CD14-positive monocyte (primary cell): Measurements from ENCODE around the gene PRR5. TPM values are rescaled to one million over a fixed set of nuclear protein-coding genes. Genes with fewer than 3 reads are reported as not detected.
"Not testable (repeated sequence)": the region's sequence is repeated elsewhere in the genome, so short reads cannot be mapped to it uniquely, and the experiment has no call there.

Experiments used
- DNase-seq, 3 donors: peaks; one replicate each; pipeline ENCODE4 v3.0.0-alpha.2; 2011 to 2022
- H2AFZ ChIP-seq: 2 replicates; pipeline ENCODE4 v1.6.0; 2012; ENCODE audit warnings: mild to moderate bottlenecking, low read depth, low read length, inconsistent platforms; ENCODE audit not compliant: insufficient read depth, poor library complexity, severe bottlenecking
- H3K27ac ChIP-seq, 2 donors: 1 replicate in 1 of 2; 2 replicates in 1 of 2; pipeline ENCODE4 v1.5.1; 2012 to 2013; ENCODE audit warnings: low read length in 2 of 2, control low read depth in 1 of 2, inconsistent platforms in 1 of 2, low read depth in 1 of 2, mild to moderate bottlenecking in 1 of 2
- H3K27me3 ChIP-seq, 2 donors: one replicate each; pipeline versions ENCODE4 v1.6.0 to v1.6.1; 2011 to 2013; ENCODE audit warnings: low read length in 2 of 2; ENCODE audit not compliant: control insufficient read depth in 2 of 2, insufficient read depth in 2 of 2
- H3K36me3 ChIP-seq, 2 donors: replicated peaks in 1 of 2; 1 replicate in 1 of 2; 2 replicates in 1 of 2; pipeline versions ENCODE4 v1.5.1 to v1.6.1; 2012 to 2013; ENCODE audit warnings: low read length in 2 of 2, control low read depth in 1 of 2, inconsistent platforms in 1 of 2, mild to moderate bottlenecking in 1 of 2; ENCODE audit not compliant: insufficient read depth in 2 of 2, control insufficient read depth in 1 of 2
- H3K4me1 ChIP-seq, 2 donors: 1 replicate in 1 of 2; 2 replicates in 1 of 2; pipeline versions ENCODE4 v1.5.1 to v1.6.1; 2012 to 2013; ENCODE audit warnings: low read length in 2 of 2, control low read depth in 1 of 2, inconsistent platforms in 1 of 2, mild to moderate bottlenecking in 1 of 2, moderate library complexity in 1 of 2; ENCODE audit not compliant: insufficient read depth in 2 of 2, control insufficient read depth in 1 of 2
- H3K4me2 ChIP-seq: replicated peaks from 2 replicates; pipeline ENCODE3; 2012; ENCODE audit warnings: low read length, moderate library complexity, mild to moderate bottlenecking; ENCODE audit not compliant: poor library complexity, severe bottlenecking; ENCODE audit errors: extremely low read depth
- H3K4me3 ChIP-seq, 3 experiments: fragments of 200-600 bp in 1 of 3; sonication (generic) in 1 of 3; replicated peaks in 1 of 3; 1 replicate in 2 of 3; 2 replicates in 1 of 3; pipeline ENCODE4 v1.5.1; 2011 to 2013; ENCODE audit warnings: low read length in 3 of 3, mild to moderate bottlenecking in 3 of 3, control low read depth in 2 of 3, low read depth in 2 of 3, inconsistent platforms in 1 of 3, moderate library complexity in 1 of 3
- H3K79me2 ChIP-seq: 2 replicates; pipeline ENCODE4 v1.6.0; 2012; ENCODE audit warnings: mild to moderate bottlenecking, control low read depth, inconsistent platforms, low read length, moderate library complexity; ENCODE audit not compliant: insufficient read depth
- H3K9ac ChIP-seq: 2 replicates; pipeline ENCODE4 v1.6.0; 2017; ENCODE audit warnings: low read length, mild to moderate bottlenecking; ENCODE audit not compliant: insufficient read depth, poor library complexity, severe bottlenecking
- H3K9me3 ChIP-seq, 2 donors: replicated peaks in 1 of 2; 1 replicate in 1 of 2; 2 replicates in 1 of 2; pipeline versions ENCODE4 v1.5.1 to v1.6.1; 2012 to 2013; ENCODE audit warnings: low read length in 2 of 2, control low read depth in 1 of 2; ENCODE audit not compliant: control insufficient read depth in 1 of 2, insufficient read depth in 1 of 2
- H4K20me1 ChIP-seq: 2 replicates; pipeline ENCODE4 v1.6.0; 2012; ENCODE audit warnings: mild to moderate bottlenecking, low read length, control low read depth, moderate library complexity; ENCODE audit not compliant: insufficient read depth
- H3K27ac Mint-ChIP-seq, 7 donors: one replicate each; pipeline ENCODE4 v1.8.0; 2020; ENCODE audit warnings: mild to moderate bottlenecking in 7 of 7, mixed read lengths in 7 of 7, moderate library complexity in 6 of 7, inconsistent platforms in 2 of 7
- H3K27me3 Mint-ChIP-seq, 3 donors: one replicate each; pipeline ENCODE4 v1.8.0; 2021 to 2022; ENCODE audit warnings: low read depth in 3 of 3, mild to moderate bottlenecking in 3 of 3, mixed read lengths in 3 of 3, moderate library complexity in 3 of 3, inconsistent platforms in 1 of 3
- H3K36me3 Mint-ChIP-seq, 2 donors: one replicate each; pipeline ENCODE4 v1.8.0; 2020; ENCODE audit warnings: mixed read lengths in 2 of 2, inconsistent platforms in 1 of 2, mild to moderate bottlenecking in 1 of 2
- H3K4me1 Mint-ChIP-seq: one replicate; pipeline ENCODE4 v1.8.0; 2020; ENCODE audit warnings: mild to moderate bottlenecking, mixed read lengths
- H3K4me3 Mint-ChIP-seq, 2 donors: one replicate each; pipeline ENCODE4 v1.8.0; 2020; ENCODE audit warnings: mild to moderate bottlenecking in 2 of 2, mixed read lengths in 2 of 2, moderate library complexity in 1 of 2
- H3K9me3 Mint-ChIP-seq, 7 donors: one replicate each; pipeline ENCODE4 v1.8.0; 2020 to 2022; ENCODE audit warnings: mixed read lengths in 7 of 7, mild to moderate bottlenecking in 6 of 7, moderate library complexity in 6 of 7, inconsistent platforms in 2 of 7
- WGBS: methylation state at CpG from one replicate; pipeline ENCODE4 v1.1.5; 2013; ENCODE audit warnings: missing lambda C conversion rate; ENCODE audit not compliant: insufficient coverage; 5-methylcytosine and 5-hydroxymethylcytosine counted together
- intact Hi-C, 2 donors: fragments of 100-400 bp; cut with micrococcal nuclease; formaldehyde crosslinking; loops; one replicate each; pipeline versions ENCODE4 v1.15.0 to v1.15.1; 2023
- polyA plus RNA-seq, 3 donors: library from polyadenylated mRNA; depleted of rRNA in 1 of 3; unstranded in 2 of 3; stranded (reverse) in 1 of 3; fragments of 300-500 nt in 2 of 3; fragments of >200 nt in 1 of 3; fragmentation: Illumina TruSeq in 2 of 3; gene quantifications; 1 replicate in 2 of 3; 2 replicates in 1 of 3; pipeline ENCODE4 v1.2.3, GENCODE V29; 2012 to 2021
- TF ChIP-seq, protein P1 (sequence below): fragments of 200-600 bp; IDR thresholded peaks from one replicate; pipeline ENCODE4 v1.8.0; 2022; ENCODE audit warnings: antibody characterized with exemption, mild to moderate bottlenecking

PRR5 gene
- polyA plus RNA-seq, 3 donors: 0.66 to 1.5 (median 1.2) TPM

DNA sequence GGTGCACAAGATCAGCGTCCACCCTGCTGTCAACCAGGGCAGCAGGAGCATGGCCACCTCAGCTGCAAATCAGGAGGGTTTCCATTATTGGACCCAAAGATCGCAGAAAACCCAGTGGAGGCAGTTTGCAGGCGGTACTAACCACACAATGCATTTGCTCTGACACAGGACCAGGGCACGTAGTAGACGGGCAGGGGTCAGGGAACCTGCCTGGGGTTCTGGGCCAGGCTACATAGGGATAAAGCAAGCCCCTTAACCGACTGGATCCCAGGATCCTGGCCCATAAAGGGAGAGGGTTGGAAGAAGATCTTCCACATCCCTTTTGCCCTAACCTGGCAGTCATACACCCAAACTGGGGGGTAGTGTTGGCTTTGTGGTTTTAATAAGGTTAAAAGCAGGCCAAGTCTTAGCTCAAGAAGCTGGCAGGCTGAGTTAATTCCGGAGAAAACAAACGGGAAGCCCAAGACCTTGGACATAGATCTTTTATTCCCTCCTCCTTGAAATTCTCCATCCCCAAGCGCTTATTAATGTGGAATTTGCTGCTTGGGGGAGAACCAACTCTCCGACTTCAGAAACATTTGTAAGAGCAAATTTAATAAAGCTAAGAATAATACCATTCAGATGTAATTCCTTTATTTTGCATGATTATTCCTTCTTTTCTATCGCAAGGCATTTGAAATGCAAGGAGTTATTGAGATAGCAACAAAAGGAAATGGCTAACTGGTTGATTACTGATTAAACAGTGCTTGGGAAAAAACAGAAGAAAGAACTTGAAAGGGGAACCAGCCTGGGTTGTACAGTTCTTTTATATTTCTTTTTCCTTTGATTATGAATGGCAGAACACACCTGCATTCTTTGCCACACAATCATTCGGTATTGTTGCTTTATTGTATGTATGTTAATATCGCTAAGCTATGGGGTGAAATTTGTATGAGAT lies 44.1 kb downstream of the PRR5 start:
- no peak overlapping the region for H3K27ac ChIP-seq
- Mint-ChIP-seq H3K36me3 (no peaks in the 10 kb centered on the region), H3K4me3 (no peak overlapping the region), H3K27me3 (peaks cover 17 to 24% (median 17%) of the 10 kb centered on the region in 3 donors), H3K4me1 (no peaks in the 10 kb centered on the region), H3K9me3 (peaks cover 0 to 10% (median 6%) of the 10 kb centered on the region in 7 donors), H3K27ac (no peak overlapping the region)
- no peaks in the 10 kb centered on the region for H4K20me1 ChIP-seq
- no peak overlapping the region for H3K4me2 ChIP-seq
- no peak overlapping the region for H3K4me3 ChIP-seq
- no peak overlapping the region for H2AFZ ChIP-seq
- intact Hi-C loops: no loop called here
- H3K9ac ChIP-seq: no peak overlapping the region
- WGBS: 87% methylated on average over 5 of the region's 13 CpGs
- TF ChIP-seq, protein P1, sequence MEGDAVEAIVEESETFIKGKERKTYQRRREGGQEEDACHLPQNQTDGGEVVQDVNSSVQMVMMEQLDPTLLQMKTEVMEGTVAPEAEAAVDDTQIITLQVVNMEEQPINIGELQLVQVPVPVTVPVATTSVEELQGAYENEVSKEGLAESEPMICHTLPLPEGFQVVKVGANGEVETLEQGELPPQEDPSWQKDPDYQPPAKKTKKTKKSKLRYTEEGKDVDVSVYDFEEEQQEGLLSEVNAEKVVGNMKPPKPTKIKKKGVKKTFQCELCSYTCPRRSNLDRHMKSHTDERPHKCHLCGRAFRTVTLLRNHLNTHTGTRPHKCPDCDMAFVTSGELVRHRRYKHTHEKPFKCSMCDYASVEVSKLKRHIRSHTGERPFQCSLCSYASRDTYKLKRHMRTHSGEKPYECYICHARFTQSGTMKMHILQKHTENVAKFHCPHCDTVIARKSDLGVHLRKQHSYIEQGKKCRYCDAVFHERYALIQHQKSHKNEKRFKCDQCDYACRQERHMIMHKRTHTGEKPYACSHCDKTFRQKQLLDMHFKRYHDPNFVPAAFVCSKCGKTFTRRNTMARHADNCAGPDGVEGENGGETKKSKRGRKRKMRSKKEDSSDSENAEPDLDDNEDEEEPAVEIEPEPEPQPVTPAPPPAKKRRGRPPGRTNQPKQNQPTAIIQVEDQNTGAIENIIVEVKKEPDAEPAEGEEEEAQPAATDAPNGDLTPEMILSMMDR: no peak
- H3K79me2 ChIP-seq: no peaks in the 10 kb centered on the region
- no peaks in the 10 kb centered on the region for H3K36me3 ChIP-seq
- peaks cover 0 to 3% of the 10 kb centered on the region in 2 donors for H3K9me3 ChIP-seq
- DNase-seq: no peak
- peaks cover 7 to 10% of the 10 kb centered on the region in 2 donors for H3K27me3 ChIP-seq
- no peaks in the 10 kb centered on the region for H3K4me1 ChIP-seq

DNA sequence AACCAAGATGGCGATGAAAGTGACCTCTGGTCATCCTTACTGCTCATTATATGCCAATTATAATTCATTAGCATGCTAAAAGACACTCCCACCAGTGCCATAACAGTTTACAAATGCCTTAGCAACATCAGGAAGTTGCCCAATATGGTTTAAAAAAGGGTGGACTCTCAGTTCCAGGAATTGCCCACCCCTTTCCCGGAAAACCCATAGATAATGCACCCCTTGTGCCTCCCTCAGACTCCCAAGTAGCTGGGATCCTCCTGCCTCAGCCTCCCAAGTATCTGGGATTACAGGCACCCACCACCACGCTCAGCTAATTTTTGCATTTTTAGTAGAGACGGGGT lies 45.8 kb downstream of the PRR5 start:
- intact Hi-C loops, H4K20me1 ChIP-seq, H3K4me2 ChIP-seq, H3K79me2 ChIP-seq, H3K4me1 Mint-ChIP-seq, H3K27ac ChIP-seq, H3K4me3 Mint-ChIP-seq, H3K9ac ChIP-seq, DNase-seq, H3K36me3 ChIP-seq, H3K36me3 Mint-ChIP-seq, H3K9me3 ChIP-seq, H3K4me3 ChIP-seq, H3K4me1 ChIP-seq, H2AFZ ChIP-seq: not testable (repeated sequence)
- Mint-ChIP-seq H3K27me3 (peaks cover 23 to 36% (median 27%) of the 10 kb centered on the region in 3 donors), H3K9me3 (peaks cover 0 to 18% (median 11%) of the 10 kb centered on the region in 7 donors), H3K27ac (peak overlapping the region in 1 of 7 donors; percentile 31)
- H3K27me3 ChIP-seq: peaks cover 13 to 24% of the 10 kb centered on the region in 2 donors
- WGBS: 93% methylated on average over 4 of the region's 4 CpGs
